ENCODE data around the gene TAF6L. TPM values are rescaled to one million over a fixed set of nuclear protein-coding genes. Genes with fewer than 3 reads are reported as not detected.
A peak's percentile ranks its signal among the peaks of the same experiment; 100 is the strongest.
"Not testable (repeated sequence)": the region's sequence is repeated elsewhere in the genome, so short reads cannot be mapped to it uniquely, and the experiment has no call there.

TAF6L gene
- total RNA-seq, 1 donor from 2014 or later: 31.0 TPM

- H3K27me3 Mint-ChIP-seq (ENCODE audit: unreplicated experiment): no peaks in the 10 kb centered on the region
- no peaks in the 10 kb centered on the region for H3K4me1 Mint-ChIP-seq (ENCODE audit: unreplicated experiment)
- H3K36me3 Mint-ChIP-seq (ENCODE audit: low read depth, unreplicated experiment): peaks cover 18% of the 10 kb centered on the region
- H3K4me3 Mint-ChIP-seq (ENCODE audit: unreplicated experiment): no peak overlapping the region
- TF ChIP-seq, protein P1, sequence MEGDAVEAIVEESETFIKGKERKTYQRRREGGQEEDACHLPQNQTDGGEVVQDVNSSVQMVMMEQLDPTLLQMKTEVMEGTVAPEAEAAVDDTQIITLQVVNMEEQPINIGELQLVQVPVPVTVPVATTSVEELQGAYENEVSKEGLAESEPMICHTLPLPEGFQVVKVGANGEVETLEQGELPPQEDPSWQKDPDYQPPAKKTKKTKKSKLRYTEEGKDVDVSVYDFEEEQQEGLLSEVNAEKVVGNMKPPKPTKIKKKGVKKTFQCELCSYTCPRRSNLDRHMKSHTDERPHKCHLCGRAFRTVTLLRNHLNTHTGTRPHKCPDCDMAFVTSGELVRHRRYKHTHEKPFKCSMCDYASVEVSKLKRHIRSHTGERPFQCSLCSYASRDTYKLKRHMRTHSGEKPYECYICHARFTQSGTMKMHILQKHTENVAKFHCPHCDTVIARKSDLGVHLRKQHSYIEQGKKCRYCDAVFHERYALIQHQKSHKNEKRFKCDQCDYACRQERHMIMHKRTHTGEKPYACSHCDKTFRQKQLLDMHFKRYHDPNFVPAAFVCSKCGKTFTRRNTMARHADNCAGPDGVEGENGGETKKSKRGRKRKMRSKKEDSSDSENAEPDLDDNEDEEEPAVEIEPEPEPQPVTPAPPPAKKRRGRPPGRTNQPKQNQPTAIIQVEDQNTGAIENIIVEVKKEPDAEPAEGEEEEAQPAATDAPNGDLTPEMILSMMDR (IDR thresholded peaks at IDR 0.05; ENCODE audit: unreplicated experiment): no peak
- no peak for DNase-seq (ENCODE audit: low spot score)
- H3K9me3 Mint-ChIP-seq (ENCODE audit: unreplicated experiment): no peaks in the 10 kb centered on the region
- H3K27ac Mint-ChIP-seq (ENCODE audit: unreplicated experiment): no peak overlapping the region
Measured at GRCh38 chr11:62816557-62816956, 45.4 kb downstream of the TAF6L start.

DNA sequence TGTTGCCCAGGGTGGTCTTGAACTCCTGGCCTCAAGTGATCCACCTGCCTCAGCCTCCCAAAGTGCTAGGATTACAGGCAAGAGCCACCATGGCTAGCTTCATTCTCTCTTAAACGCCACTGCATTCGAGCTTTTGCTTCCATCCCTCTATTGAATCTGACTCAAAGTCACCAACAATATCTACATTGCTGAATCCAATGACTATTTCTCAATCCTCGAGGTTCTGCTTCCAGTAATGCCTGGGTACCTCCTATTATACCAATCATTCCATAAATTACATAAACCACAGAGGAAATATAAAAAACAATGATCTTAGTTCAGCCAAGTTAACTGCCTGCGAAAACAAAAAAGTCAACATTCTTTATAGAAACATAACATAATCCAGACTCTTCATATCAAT is 45.9 kb downstream of the TAF6L start:
- TF ChIP-seq, protein P1 (IDR thresholded peaks at IDR 0.05; ENCODE audit: unreplicated experiment): no peak
- Mint-ChIP-seq H3K27ac (ENCODE audit: unreplicated experiment) (no peak overlapping the region), H3K4me3 (ENCODE audit: unreplicated experiment) (peak overlapping the region; percentile 75), H3K4me1 (ENCODE audit: unreplicated experiment) (no peaks in the 10 kb centered on the region), H3K36me3 (ENCODE audit: low read depth, unreplicated experiment) (peaks cover 18% of the 10 kb centered on the region), H3K9me3 (ENCODE audit: unreplicated experiment) (no peaks in the 10 kb centered on the region), H3K27me3 (ENCODE audit: unreplicated experiment) (no peaks in the 10 kb centered on the region)
- DNase-seq (ENCODE audit: low spot score): no peak

DNA sequence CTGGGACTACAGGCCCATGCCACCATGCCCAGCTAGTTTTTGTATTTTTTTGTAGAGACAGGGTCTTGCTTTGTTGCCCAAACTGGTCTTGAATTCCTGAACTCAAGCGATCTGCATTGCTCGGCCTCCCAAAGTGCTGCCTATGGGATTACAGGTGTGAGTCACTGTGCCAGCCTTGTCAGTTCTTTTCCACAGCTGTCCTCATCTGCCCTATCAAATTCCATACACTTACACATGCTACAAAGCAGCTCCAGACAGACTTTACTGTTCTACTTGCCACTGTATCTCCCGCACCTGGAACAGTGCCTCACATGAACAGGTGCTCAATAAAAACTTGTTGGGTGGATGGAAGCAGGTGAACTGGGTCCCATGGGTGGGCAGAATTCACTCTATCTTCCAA is 52.5 kb downstream of the TAF6L start:
- H3K27me3 Mint-ChIP-seq (ENCODE audit: unreplicated experiment): peaks cover 4% of the 10 kb centered on the region
- no peaks in the 10 kb centered on the region for H3K4me1 Mint-ChIP-seq (ENCODE audit: unreplicated experiment)
- no peak for DNase-seq (ENCODE audit: low spot score)
- no peaks in the 10 kb centered on the region for H3K9me3 Mint-ChIP-seq (ENCODE audit: unreplicated experiment)
- H3K4me3 Mint-ChIP-seq (ENCODE audit: unreplicated experiment): peak overlapping the region; percentile 51
- peaks cover 54% of the 10 kb centered on the region for H3K36me3 Mint-ChIP-seq (ENCODE audit: low read depth, unreplicated experiment)
- no peak overlapping the region for H3K27ac Mint-ChIP-seq (ENCODE audit: unreplicated experiment)
- TF ChIP-seq, protein P1 (IDR thresholded peaks at IDR 0.05; ENCODE audit: unreplicated experiment): no peak

DNA sequence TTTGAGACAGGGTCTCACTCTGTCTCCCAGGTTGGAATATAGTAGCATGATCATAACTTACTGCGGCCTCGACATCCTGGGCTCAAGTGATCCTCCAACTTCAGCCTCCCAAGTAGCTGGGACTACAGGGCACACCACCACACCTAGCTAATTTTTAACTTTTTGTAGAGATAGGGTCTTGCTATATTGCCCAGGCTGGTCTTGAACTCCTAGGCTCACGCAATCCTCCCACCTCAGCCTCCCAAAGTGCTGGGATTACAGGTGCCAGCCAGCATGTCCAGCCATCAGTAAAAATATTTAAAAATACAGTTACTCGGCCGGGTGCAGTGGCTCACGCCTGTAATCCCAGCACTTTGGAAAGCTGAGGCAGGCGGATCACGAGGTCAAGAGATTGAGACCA is 56.9 kb downstream of the TAF6L start:
- H3K9me3 Mint-ChIP-seq (ENCODE audit: unreplicated experiment); H3K27ac Mint-ChIP-seq (ENCODE audit: unreplicated experiment); H3K4me3 Mint-ChIP-seq (ENCODE audit: unreplicated experiment); DNase-seq (ENCODE audit: low spot score): not testable (repeated sequence)
- peaks cover 12% of the 10 kb centered on the region for H3K27me3 Mint-ChIP-seq (ENCODE audit: unreplicated experiment)
- H3K4me1 Mint-ChIP-seq (ENCODE audit: unreplicated experiment): peaks cover 18% of the 10 kb centered on the region
- H3K36me3 Mint-ChIP-seq (ENCODE audit: low read depth, unreplicated experiment): peaks cover 44% of the 10 kb centered on the region

DNA sequence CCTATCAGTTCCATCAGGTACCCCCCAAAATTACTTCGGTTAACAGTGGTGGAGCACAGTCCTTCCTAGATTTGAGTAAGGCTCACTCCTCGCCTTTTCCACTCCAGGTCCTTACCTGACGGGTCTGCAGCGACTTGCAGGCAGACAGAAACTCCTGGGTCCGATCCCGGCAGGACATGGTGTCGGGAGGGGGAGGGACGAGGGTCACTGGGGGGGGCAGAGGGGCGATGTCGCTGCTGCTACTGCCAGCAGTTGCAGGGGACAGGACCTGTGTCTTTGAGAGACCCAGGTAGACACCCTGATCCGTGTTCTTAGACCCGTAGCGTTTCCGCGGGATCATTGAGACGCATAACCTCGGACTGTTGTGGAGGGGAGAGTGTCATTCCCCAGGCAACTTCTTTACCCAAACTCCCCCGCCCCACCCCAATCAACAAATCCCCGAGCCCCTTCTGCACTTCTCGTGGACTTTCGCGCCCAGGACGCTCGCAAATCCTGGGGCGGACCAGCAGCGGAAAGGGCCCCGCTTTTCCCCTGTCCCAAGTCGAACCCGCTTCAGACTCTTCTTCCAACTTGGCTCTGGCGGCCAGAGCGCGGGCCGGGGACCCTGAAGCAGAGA is 59.8 kb downstream of the TAF6L start:
- DNase-seq (ENCODE audit: low spot score): no peak
- H3K9me3 Mint-ChIP-seq (ENCODE audit: unreplicated experiment): no peaks in the 10 kb centered on the region
- H3K36me3 Mint-ChIP-seq (ENCODE audit: low read depth, unreplicated experiment): peaks cover 32% of the 10 kb centered on the region
- peaks cover 20% of the 10 kb centered on the region for H3K4me1 Mint-ChIP-seq (ENCODE audit: unreplicated experiment)
- peak overlapping the region; percentile 99 for H3K27ac Mint-ChIP-seq (ENCODE audit: unreplicated experiment)
- peaks cover 15% of the 10 kb centered on the region for H3K27me3 Mint-ChIP-seq (ENCODE audit: unreplicated experiment)
- peak overlapping the region; percentile 99 for H3K4me3 Mint-ChIP-seq (ENCODE audit: unreplicated experiment)
- TF ChIP-seq, protein P1 (IDR thresholded peaks at IDR 0.05; ENCODE audit: unreplicated experiment): no peak

All from endothelial cell (in vitro differentiated cells).